HUDEP-2 (cell line): Measurements from ENCODE around the gene LCE1C.

Source experiments
- DNase-seq, 76 experiments: peaks; one replicate each; lab custom pipeline; 2025; ENCODE audit not compliant: unreplicated experiment in 76 of 76; lab: John Stamatoyannopoulos, UW

The LCE1C gene

DNA sequence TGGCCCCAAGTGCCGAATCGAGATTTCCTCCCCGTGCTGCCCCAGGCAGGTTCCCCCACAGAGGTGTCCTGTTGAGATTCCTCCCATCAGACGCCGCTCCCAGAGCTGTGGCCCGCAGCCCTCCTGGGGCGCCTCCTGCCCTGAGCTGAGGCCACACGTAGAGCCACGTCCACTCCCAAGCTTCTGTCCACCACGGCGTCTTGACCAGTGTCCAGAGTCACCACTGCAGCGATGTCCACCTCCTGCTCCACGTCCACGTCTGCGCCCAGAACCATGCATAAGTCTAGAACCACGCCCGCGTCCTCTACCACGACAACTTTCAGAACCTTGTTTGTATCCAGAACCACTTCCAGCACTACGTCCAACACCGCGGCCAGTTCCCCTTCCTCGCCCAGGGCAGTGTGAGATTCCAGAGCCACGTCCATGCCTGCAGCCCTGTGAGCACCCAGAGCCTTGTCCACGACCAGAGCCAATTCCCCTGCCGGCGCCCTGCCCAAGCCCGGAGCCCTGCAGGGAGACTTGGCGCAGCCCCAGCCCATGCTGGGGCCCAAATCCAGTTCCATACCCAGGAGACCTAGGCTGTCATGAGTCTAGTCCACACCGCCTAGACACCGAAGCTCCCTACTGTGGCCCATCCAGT is 45.8 kb downstream of the LCE1C start:
- DNase-seq: no peak

DNA sequence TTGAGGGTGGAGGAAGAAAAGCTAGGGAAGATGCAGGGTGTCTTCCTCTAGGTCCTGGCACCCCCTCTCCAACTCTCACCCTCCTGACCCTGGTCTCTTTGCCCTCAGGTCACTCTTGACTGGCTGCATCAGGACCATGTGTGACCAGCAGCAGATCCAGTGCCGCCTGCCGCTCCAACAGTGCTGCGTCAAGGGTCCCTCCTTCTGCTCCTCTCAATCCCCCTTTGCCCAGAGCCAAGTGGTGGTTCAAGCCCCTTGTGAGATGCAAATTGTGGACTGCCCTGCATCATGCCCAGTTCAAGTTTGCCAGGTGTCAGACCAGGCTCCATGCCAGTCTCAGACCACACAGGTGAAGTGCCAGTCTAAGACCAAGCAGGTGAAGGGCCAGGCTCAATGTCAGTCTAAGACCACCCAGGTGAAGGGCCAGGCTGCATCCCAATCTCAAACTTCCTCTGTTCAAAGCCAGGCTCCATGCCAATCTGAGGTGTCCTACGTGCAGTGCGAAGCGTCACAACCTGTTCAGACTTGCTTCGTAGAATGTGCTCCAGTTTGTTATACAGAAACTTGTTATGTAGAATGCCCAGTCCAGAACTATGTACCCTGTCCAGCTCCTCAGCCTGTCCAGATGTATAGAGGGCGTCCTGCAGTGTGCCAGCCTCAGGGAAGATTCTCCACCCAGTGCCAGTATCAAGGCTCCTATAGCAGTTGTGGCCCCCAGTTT is 46.8 kb downstream of the LCE1C start:
- DNase-seq: no peak

DNA sequence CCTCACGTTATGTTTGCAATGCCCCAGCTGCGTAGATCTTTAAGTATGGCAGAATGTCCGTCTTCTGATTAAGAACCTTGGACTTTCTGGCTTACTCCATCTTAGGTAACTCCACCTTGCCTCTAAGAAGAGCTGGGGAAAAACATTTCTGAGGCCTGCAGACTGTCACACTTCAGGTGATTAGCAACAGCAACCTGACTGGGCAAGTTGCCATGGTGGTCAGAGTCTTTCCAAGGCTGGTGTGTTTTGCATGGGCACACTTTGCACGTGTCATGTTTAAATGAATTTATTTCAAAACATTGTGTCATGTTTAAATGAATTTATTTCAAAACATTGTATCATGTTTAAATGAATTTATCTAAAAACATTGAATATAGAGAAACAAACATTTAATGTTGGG is 47.8 kb downstream of the LCE1C start:
- DNase-seq: no peak

DNA sequence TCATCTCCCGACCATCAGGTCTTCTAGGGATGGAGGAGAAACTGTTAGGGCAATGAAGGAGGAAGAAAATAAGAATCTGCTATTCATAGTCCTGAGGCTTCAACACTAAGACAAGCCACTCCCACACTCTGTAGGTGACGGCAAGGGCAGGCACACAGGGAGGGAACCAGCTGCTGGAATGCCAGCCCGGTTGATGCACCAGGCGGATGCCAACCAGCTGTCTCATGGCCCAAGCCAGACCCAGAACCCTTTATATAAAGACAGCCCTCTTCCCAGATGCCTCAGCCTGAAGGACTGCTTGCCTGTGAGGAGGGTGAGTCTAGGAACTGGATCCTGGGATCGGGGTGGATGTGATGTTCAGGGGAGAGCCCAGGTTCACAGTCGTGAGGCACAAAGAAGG is 48.7 kb downstream of the LCE1C start, which contains the start of gene KPRP:
Gene KPRP, plus strand, starts transcription at position 279 of the 400 bp plus-strand sequence. CDS start 1,564 bp downstream, outside the sequence.
- no peak for DNase-seq

DNA sequence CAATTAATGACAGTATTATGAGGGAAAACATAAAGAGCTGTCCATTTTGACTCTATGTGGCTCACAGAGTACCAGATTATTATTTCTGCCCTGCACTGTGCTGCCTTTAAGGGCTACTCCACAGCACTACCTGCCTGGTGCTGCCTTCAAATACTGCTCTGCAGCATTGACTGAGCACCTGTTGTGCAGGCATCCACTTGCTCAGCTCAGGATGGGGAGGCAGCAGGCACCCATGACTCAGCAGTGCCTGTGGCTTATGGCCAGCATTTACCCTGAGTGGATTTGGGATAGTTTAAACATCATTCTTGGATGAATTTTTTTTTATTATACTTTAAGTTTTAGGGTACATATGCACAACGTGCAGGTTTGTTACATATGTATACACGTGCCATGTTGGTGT is 49.6 kb downstream of the LCE1C start:
- DNase-seq: no peak
